HCT116 (cell line): ENCODE data around the gene NUCB2. TPM values are rescaled to one million over a fixed set of nuclear protein-coding genes. Genes with fewer than 3 reads are reported as not detected.

ENCODE experiments used
- ATAC-seq: fragments of 200-7000 bp; cut with Tn5 transposase; 2 replicates; pipeline ENCODE4 v1.9.1; 2020; ENCODE audit warnings: mild to moderate bottlenecking, moderate library complexity
- BruUV-seq: library from RNA; stranded (reverse); fragments of 400-500 nt; replicated peaks from 2 replicates; lab custom pipeline; 2021; lab: Mats Ljungman, UMichigan
- CTCF ChIA-PET: fragments of 300-600 bp; sonication (Branson Sonifier 250); formaldehyde crosslinking; loops from one replicate; lab custom pipeline; 2021; ENCODE audit warnings: antibody characterized with exemption; lab: Charles Lee
- POLR2A ChIA-PET: fragments of 300-600, 350-600 bp; sonication (Branson Sonifier 250); formaldehyde crosslinking; loops from one replicate; lab custom pipeline; 2021; ENCODE audit warnings: antibody characterized with exemption; lab: Charles Lee
- RAD21 ChIA-PET, 2 experiments: fragments of 300-600 bp; sonication (Branson Sonifier 250); formaldehyde crosslinking; loops; one replicate each; lab custom pipeline; 2023; ENCODE audit warnings: low total read pairs in 2 of 2; ENCODE audit not compliant: uncharacterized antibody in 2 of 2, unreplicated experiment in 2 of 2, low non-redundant PET in 1 of 2; lab: Charles Lee
- DNase-seq: peaks from one replicate; pipeline ENCODE4 v3.0.0-alpha.2; 2010; ENCODE audit warnings: low read depth, low spot score
- H2AFZ ChIP-seq: fragments of 200-600 bp; shearing (Covaris generic), sonication (generic); 2 replicates; pipeline ENCODE4 v1.6.1; 2017; ENCODE audit warnings: low read depth, mixed run types, mixed read lengths, antibody characterized with exemption, low read length; ENCODE audit not compliant: poor library complexity, severe bottlenecking
- H3K27ac ChIP-seq: 2 replicates; pipeline ENCODE4 v1.5.1; 2012; ENCODE audit warnings: low read depth, low read length
- H3K27me3 ChIP-seq: fragments of 200-600 bp; sonication (generic); 2 replicates; pipeline ENCODE4 v1.6.1; 2016; ENCODE audit warnings: mixed run types, low read length, mixed read lengths; ENCODE audit not compliant: insufficient read depth
- H3K36me3 ChIP-seq, 2 experiments: fragments of 200-500 bp in 1 of 2; fragments of 200-600 bp in 1 of 2; sonication (Bioruptor generic) in 1 of 2; sonication (generic) in 1 of 2; 2 replicates each; pipeline versions ENCODE4 v1.5.1 to v1.6.1; 2014 to 2016; ENCODE audit warnings: low read length in 2 of 2, inconsistent platforms in 1 of 2, mixed read lengths in 1 of 2, mixed run types in 1 of 2; ENCODE audit not compliant: insufficient read depth in 2 of 2, control insufficient read depth in 1 of 2
- H3K4me1 ChIP-seq, 2 experiments: fragments of 200-600 bp in 1 of 2; sonication (generic) in 1 of 2; 2 replicates each; pipeline versions ENCODE4 v1.5.1 to v1.6.1; 2012 to 2017; ENCODE audit warnings: low read length in 2 of 2, inconsistent platforms in 1 of 2, mild to moderate bottlenecking in 1 of 2, mixed read lengths in 1 of 2, mixed run types in 1 of 2, moderate library complexity in 1 of 2; ENCODE audit not compliant: insufficient read depth in 2 of 2, control insufficient read depth in 1 of 2
- H3K4me2 ChIP-seq: fragments of 200-600 bp; sonication (generic); 2 replicates; pipeline ENCODE4 v1.6.1; 2017; ENCODE audit warnings: mixed run types, low read length, mixed read lengths
- H3K4me3 ChIP-seq, 2 experiments: fragments of 200-600 bp in 1 of 2; sonication (generic) in 1 of 2; replicated peaks in 1 of 2; 2 replicates each; pipeline ENCODE4 v1.5.1; 2011 to 2016; ENCODE audit warnings: low read length in 2 of 2, control low read depth in 1 of 2, low read depth in 1 of 2, mild to moderate bottlenecking in 1 of 2, mixed read lengths in 1 of 2, mixed run types in 1 of 2
- H3K79me2 ChIP-seq: fragments of 200-600 bp; sonication (generic); 2 replicates; pipeline ENCODE4 v1.6.1; 2017; ENCODE audit warnings: mild to moderate bottlenecking, mixed run types, low read length, moderate library complexity, mixed read lengths; ENCODE audit not compliant: insufficient read depth
- H3K9ac ChIP-seq: fragments of 200-600 bp; sonication (generic); 2 replicates; pipeline ENCODE4 v1.6.1; 2016; ENCODE audit warnings: low read length, mixed read lengths
- H3K9me2 ChIP-seq: fragments of 200-600 bp; sonication (generic), shearing (Covaris generic); 2 replicates; pipeline ENCODE4 v1.6.1; 2017; ENCODE audit warnings: mixed run types, mild to moderate bottlenecking, moderate library complexity; ENCODE audit not compliant: insufficient read depth
- H3K9me3 ChIP-seq, 2 experiments: fragments of 200-500 bp in 1 of 2; fragments of 200-600 bp in 1 of 2; sonication (Bioruptor generic) in 1 of 2; sonication (generic) in 1 of 2; 2 replicates each; pipeline ENCODE4 v1.6.1; 2014 to 2017; ENCODE audit warnings: low read length in 2 of 2, mixed read lengths in 2 of 2, inconsistent platforms in 1 of 2, low read depth in 1 of 2, mild to moderate bottlenecking in 1 of 2, mixed run types in 1 of 2, moderate library complexity in 1 of 2; ENCODE audit not compliant: control insufficient read depth in 1 of 2, insufficient read depth in 1 of 2
- H4K20me1 ChIP-seq: fragments of 200-600 bp; sonication (generic), shearing (Covaris generic); 2 replicates; pipeline ENCODE4 v1.6.1; 2017; ENCODE audit warnings: mixed run types, mild to moderate bottlenecking, moderate library complexity; ENCODE audit not compliant: insufficient read depth
- ZNF274 ChIP-seq: fragments of 200-500 bp; sonication (Bioruptor generic); IDR thresholded peaks from 2 replicates; pipeline ENCODE4 v1.6.1; 2014; ENCODE audit warnings: mild to moderate bottlenecking, low read depth, low read length, inconsistent platforms
- intact Hi-C: fragments of 100-400 bp; cut with micrococcal nuclease; formaldehyde crosslinking; loops from 2 replicates; pipeline ENCODE4 v1.10.0; 2022
- total RNA-seq: library from RNA; stranded (reverse); gene quantifications from one replicate; pipeline ENCODE4 v1.2.1, GENCODE V29; 2021; ENCODE audit not compliant: unreplicated experiment
- TF ChIP-seq, protein P1 (sequence below): IDR thresholded peaks from 2 replicates; pipeline ENCODE4 v1.6.1; 2011; ENCODE audit warnings: mild to moderate bottlenecking, low read length, moderate library complexity; ENCODE audit not compliant: insufficient replicate concordance; ENCODE audit errors: extremely low read depth

NUCB2 gene
- total RNA-seq, 1 experiment from 2014 or later = 40.6 TPM

DNA sequence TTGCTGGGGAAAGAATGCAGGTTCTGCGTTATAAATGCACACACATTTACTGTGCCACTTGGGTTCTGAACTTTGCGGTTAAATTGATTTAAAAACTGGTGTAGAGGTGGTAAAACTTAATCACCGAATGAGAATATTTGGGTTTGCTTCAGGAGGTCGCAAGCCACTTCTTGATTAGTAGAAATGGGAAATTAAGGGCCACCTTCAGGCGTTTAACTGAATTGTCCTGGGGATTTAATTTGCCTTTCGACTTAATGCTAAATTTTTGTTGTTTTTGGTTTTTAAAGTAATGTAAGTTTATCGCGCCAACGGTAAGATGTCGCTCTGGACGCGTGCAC lies 74.6 kb downstream of the NUCB2 start (continued):
- TF ChIP-seq ZNF274 = no peak

DNA sequence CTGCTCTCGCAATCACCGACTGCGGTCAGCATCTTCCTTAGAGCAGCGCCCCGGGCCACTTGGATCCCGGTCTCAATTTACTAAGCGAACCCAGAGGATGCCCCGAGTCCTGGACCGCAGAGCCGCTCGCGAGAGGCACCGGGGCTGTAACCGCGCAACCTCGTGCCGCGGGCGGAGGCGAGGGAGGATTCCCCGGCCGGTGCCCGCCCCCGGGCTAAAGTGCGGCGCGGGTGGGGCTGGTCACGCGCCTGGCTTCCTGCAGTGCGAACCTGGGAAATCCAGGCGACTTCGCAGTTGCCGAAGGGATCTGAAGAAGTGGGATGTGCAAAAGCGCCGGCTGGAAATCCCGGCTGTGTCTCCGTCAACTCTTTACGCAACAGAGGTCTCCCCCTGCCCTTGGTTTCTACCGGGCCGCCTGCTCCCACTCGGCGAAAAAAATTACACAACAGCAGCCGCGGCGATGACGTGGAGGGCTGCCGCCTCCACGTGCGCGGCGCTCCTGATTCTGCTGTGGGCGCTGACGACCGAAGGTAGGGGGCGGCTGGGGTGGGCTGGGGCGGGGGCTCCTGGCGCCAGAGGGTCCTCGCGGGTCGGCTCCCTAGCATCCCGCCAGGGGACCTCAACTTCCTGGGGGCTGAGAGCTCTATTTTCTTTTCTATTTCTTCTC lies 75.1 kb downstream of the NUCB2 start, which contains the start of gene NCR3LG1:
NCR3LG1 (plus strand) TSS at position 291 of the 667 bp plus-strand sequence; CDS start at position 461, 170 bp downstream.
- ATAC-seq (no peak), DNase-seq (no peak)
- Histone ChIP-seq H3K4me3 (no peak within 1 kb of the TSS), H3K9ac (no peak within 1 kb of the TSS), H3K79me2 (no peaks in the 10 kb centered on the region), H3K9me3 (no peaks in the 10 kb centered on the region), H3K9me2 (no peaks in the 10 kb centered on the region), H3K27ac (no peak within 1 kb of the TSS), H3K36me3 (no peaks in the 10 kb centered on the region), H3K4me2 (no peak within 1 kb of the TSS), H3K27me3 (no peaks in the 10 kb centered on the region), H4K20me1 (no peaks in the 10 kb centered on the region), H2AFZ (no peak within 1 kb of the TSS), H3K4me1 (peaks cover 6 to 23% of the 10 kb centered on the region in 2 experiments; a peak in 3 of 4 replicates)
- BruUV-seq = no TSS peak
- intact Hi-C loops = loop anchor here (10.0 kb wide), 1 partner anchor 117 kb away; no protein-coding TSS in a partner anchor
- CTCF ChIA-PET = no interaction called here
- TF ChIP-seq, protein P1, sequence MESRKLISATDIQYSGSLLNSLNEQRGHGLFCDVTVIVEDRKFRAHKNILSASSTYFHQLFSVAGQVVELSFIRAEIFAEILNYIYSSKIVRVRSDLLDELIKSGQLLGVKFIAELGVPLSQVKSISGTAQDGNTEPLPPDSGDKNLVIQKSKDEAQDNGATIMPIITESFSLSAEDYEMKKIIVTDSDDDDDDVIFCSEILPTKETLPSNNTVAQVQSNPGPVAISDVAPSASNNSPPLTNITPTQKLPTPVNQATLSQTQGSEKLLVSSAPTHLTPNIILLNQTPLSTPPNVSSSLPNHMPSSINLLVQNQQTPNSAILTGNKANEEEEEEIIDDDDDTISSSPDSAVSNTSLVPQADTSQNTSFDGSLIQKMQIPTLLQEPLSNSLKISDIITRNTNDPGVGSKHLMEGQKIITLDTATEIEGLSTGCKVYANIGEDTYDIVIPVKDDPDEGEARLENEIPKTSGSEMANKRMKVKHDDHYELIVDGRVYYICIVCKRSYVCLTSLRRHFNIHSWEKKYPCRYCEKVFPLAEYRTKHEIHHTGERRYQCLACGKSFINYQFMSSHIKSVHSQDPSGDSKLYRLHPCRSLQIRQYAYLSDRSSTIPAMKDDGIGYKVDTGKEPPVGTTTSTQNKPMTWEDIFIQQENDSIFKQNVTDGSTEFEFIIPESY = no peak
- RAD21 ChIA-PET = no interaction called here
- POLR2A ChIA-PET = no interaction called here
